HCT116 (cell line): Measurements from ENCODE around the gene FAM222B. TPM values are rescaled to one million over a fixed set of nuclear protein-coding genes. Genes with fewer than 3 reads are reported as not detected.

ENCODE experiments used
- ATAC-seq: fragments of 200-7000 bp; cut with Tn5 transposase; 2 replicates; pipeline ENCODE4 v1.9.1; 2020; ENCODE audit warnings: mild to moderate bottlenecking, moderate library complexity
- BruUV-seq: library from RNA; stranded (reverse); fragments of 400-500 nt; replicated peaks from 2 replicates; lab custom pipeline; 2021; lab: Mats Ljungman, UMichigan
- CTCF ChIA-PET: fragments of 300-600 bp; sonication (Branson Sonifier 250); formaldehyde crosslinking; loops from one replicate; lab custom pipeline; 2021; ENCODE audit warnings: antibody characterized with exemption; lab: Charles Lee
- POLR2A ChIA-PET: fragments of 300-600, 350-600 bp; sonication (Branson Sonifier 250); formaldehyde crosslinking; loops from one replicate; lab custom pipeline; 2021; ENCODE audit warnings: antibody characterized with exemption; lab: Charles Lee
- RAD21 ChIA-PET, 2 experiments: fragments of 300-600 bp; sonication (Branson Sonifier 250); formaldehyde crosslinking; loops; one replicate each; lab custom pipeline; 2023; ENCODE audit warnings: low total read pairs in 2 of 2; ENCODE audit not compliant: uncharacterized antibody in 2 of 2, unreplicated experiment in 2 of 2, low non-redundant PET in 1 of 2; lab: Charles Lee
- DNase-seq: peaks from one replicate; pipeline ENCODE4 v3.0.0-alpha.2; 2010; ENCODE audit warnings: low read depth, low spot score
- H2AFZ ChIP-seq: fragments of 200-600 bp; shearing (Covaris generic), sonication (generic); 2 replicates; pipeline ENCODE4 v1.6.1; 2017; ENCODE audit warnings: low read depth, mixed run types, mixed read lengths, antibody characterized with exemption, low read length; ENCODE audit not compliant: poor library complexity, severe bottlenecking
- H3K27ac ChIP-seq: 2 replicates; pipeline ENCODE4 v1.5.1; 2012; ENCODE audit warnings: low read depth, low read length
- H3K27me3 ChIP-seq: fragments of 200-600 bp; sonication (generic); 2 replicates; pipeline ENCODE4 v1.6.1; 2016; ENCODE audit warnings: mixed run types, low read length, mixed read lengths; ENCODE audit not compliant: insufficient read depth
- H3K36me3 ChIP-seq, 2 experiments: fragments of 200-500 bp in 1 of 2; fragments of 200-600 bp in 1 of 2; sonication (Bioruptor generic) in 1 of 2; sonication (generic) in 1 of 2; 2 replicates each; pipeline versions ENCODE4 v1.5.1 to v1.6.1; 2014 to 2016; ENCODE audit warnings: low read length in 2 of 2, inconsistent platforms in 1 of 2, mixed read lengths in 1 of 2, mixed run types in 1 of 2; ENCODE audit not compliant: insufficient read depth in 2 of 2, control insufficient read depth in 1 of 2
- H3K4me1 ChIP-seq, 2 experiments: fragments of 200-600 bp in 1 of 2; sonication (generic) in 1 of 2; 2 replicates each; pipeline versions ENCODE4 v1.5.1 to v1.6.1; 2012 to 2017; ENCODE audit warnings: low read length in 2 of 2, inconsistent platforms in 1 of 2, mild to moderate bottlenecking in 1 of 2, mixed read lengths in 1 of 2, mixed run types in 1 of 2, moderate library complexity in 1 of 2; ENCODE audit not compliant: insufficient read depth in 2 of 2, control insufficient read depth in 1 of 2
- H3K4me2 ChIP-seq: fragments of 200-600 bp; sonication (generic); 2 replicates; pipeline ENCODE4 v1.6.1; 2017; ENCODE audit warnings: mixed run types, low read length, mixed read lengths
- H3K4me3 ChIP-seq, 2 experiments: fragments of 200-600 bp in 1 of 2; sonication (generic) in 1 of 2; replicated peaks in 1 of 2; 2 replicates each; pipeline ENCODE4 v1.5.1; 2011 to 2016; ENCODE audit warnings: low read length in 2 of 2, control low read depth in 1 of 2, low read depth in 1 of 2, mild to moderate bottlenecking in 1 of 2, mixed read lengths in 1 of 2, mixed run types in 1 of 2
- H3K79me2 ChIP-seq: fragments of 200-600 bp; sonication (generic); 2 replicates; pipeline ENCODE4 v1.6.1; 2017; ENCODE audit warnings: mild to moderate bottlenecking, mixed run types, low read length, moderate library complexity, mixed read lengths; ENCODE audit not compliant: insufficient read depth
- H3K9ac ChIP-seq: fragments of 200-600 bp; sonication (generic); 2 replicates; pipeline ENCODE4 v1.6.1; 2016; ENCODE audit warnings: low read length, mixed read lengths
- H3K9me2 ChIP-seq: fragments of 200-600 bp; sonication (generic), shearing (Covaris generic); 2 replicates; pipeline ENCODE4 v1.6.1; 2017; ENCODE audit warnings: mixed run types, mild to moderate bottlenecking, moderate library complexity; ENCODE audit not compliant: insufficient read depth
- H3K9me3 ChIP-seq, 2 experiments: fragments of 200-500 bp in 1 of 2; fragments of 200-600 bp in 1 of 2; sonication (Bioruptor generic) in 1 of 2; sonication (generic) in 1 of 2; 2 replicates each; pipeline ENCODE4 v1.6.1; 2014 to 2017; ENCODE audit warnings: low read length in 2 of 2, mixed read lengths in 2 of 2, inconsistent platforms in 1 of 2, low read depth in 1 of 2, mild to moderate bottlenecking in 1 of 2, mixed run types in 1 of 2, moderate library complexity in 1 of 2; ENCODE audit not compliant: control insufficient read depth in 1 of 2, insufficient read depth in 1 of 2
- H4K20me1 ChIP-seq: fragments of 200-600 bp; sonication (generic), shearing (Covaris generic); 2 replicates; pipeline ENCODE4 v1.6.1; 2017; ENCODE audit warnings: mixed run types, mild to moderate bottlenecking, moderate library complexity; ENCODE audit not compliant: insufficient read depth
- ATF3 ChIP-seq: IDR thresholded peaks from 2 replicates; pipeline ENCODE4 v1.6.1; 2012
- CBX3 ChIP-seq: IDR thresholded peaks from 2 replicates; pipeline ENCODE4 v1.6.1; 2012; ENCODE audit warnings: low read depth
- EGR1 ChIP-seq: IDR thresholded peaks from 2 replicates; pipeline ENCODE4 v1.6.1; 2012; ENCODE audit warnings: low read depth
- ELF1 ChIP-seq: IDR thresholded peaks from 2 replicates; pipeline ENCODE4 v1.6.1; 2012; ENCODE audit warnings: low read depth, borderline replicate concordance
- EZH2 ChIP-seq: fragments of 200-600 bp; sonication (generic); IDR thresholded peaks from 2 replicates; pipeline ENCODE4 v1.6.1; 2017; ENCODE audit warnings: antibody characterized with exemption, mixed run types
- EZH2phosphoT487 ChIP-seq: fragments of 200-600 bp; IDR thresholded peaks from 2 replicates; pipeline ENCODE4 v1.6.1; 2018; ENCODE audit warnings: antibody characterized with exemption, borderline replicate concordance
- FOSL1 ChIP-seq: IDR thresholded peaks from 2 replicates; pipeline ENCODE4 v1.6.1; 2012; ENCODE audit warnings: low read depth
- JUND ChIP-seq: IDR thresholded peaks from 2 replicates; pipeline ENCODE4 v1.6.1; 2012
- MAX ChIP-seq: IDR thresholded peaks from 2 replicates; pipeline ENCODE4 v1.6.1; 2012
- POLR2A ChIP-seq: IDR thresholded peaks from 2 replicates; pipeline ENCODE4 v1.7.0; 2011; ENCODE audit warnings: borderline replicate concordance; ENCODE audit not compliant: insufficient read depth, insufficient read length; ENCODE audit errors: extremely low read depth
- POLR2AphosphoS5 ChIP-seq: IDR thresholded peaks from 2 replicates; pipeline ENCODE4 v1.6.1; 2011; ENCODE audit warnings: mild to moderate bottlenecking, low read depth, low read length, moderate library complexity
- RAD21 ChIP-seq: IDR thresholded peaks from 2 replicates; pipeline ENCODE4 v1.6.1; 2012; ENCODE audit warnings: low read depth, mild to moderate bottlenecking
- REST ChIP-seq: IDR thresholded peaks from 2 replicates; pipeline ENCODE4 v1.6.1; 2012; ENCODE audit warnings: low read depth
- SIN3A ChIP-seq: IDR thresholded peaks from 2 replicates; pipeline ENCODE4 v1.6.1; 2012; ENCODE audit warnings: low read depth
- SRF ChIP-seq: IDR thresholded peaks from 2 replicates; pipeline ENCODE4 v1.6.1; 2012; ENCODE audit warnings: low read depth
- YY1 ChIP-seq: IDR thresholded peaks from 2 replicates; pipeline ENCODE4 v1.6.1; 2011; ENCODE audit warnings: low read length, low read depth, moderate library complexity, mild to moderate bottlenecking; ENCODE audit not compliant: insufficient replicate concordance; ENCODE audit errors: extremely low read depth
- ZBTB33 ChIP-seq: IDR thresholded peaks from 2 replicates; pipeline ENCODE4 v1.6.1; 2011; ENCODE audit warnings: mild to moderate bottlenecking, low read length, moderate library complexity; ENCODE audit not compliant: insufficient replicate concordance; ENCODE audit errors: extremely low read depth
- ZFX ChIP-seq: fragments of 450-650 bp; IDR thresholded peaks from 2 replicates; pipeline ENCODE4 v1.6.1; 2017
- ZNF274 ChIP-seq: fragments of 200-500 bp; sonication (Bioruptor generic); IDR thresholded peaks from 2 replicates; pipeline ENCODE4 v1.6.1; 2014; ENCODE audit warnings: mild to moderate bottlenecking, low read depth, low read length, inconsistent platforms
- intact Hi-C: fragments of 100-400 bp; cut with micrococcal nuclease; formaldehyde crosslinking; loops from 2 replicates; pipeline ENCODE4 v1.10.0; 2022
- total RNA-seq: library from RNA; stranded (reverse); gene quantifications from one replicate; pipeline ENCODE4 v1.2.1, GENCODE V29; 2021; ENCODE audit not compliant: unreplicated experiment

The FAM222B gene
- total RNA-seq, 1 experiment from 2014 or later: 22.7 TPM

GRCh38 chr17:28729950-28730330 is 112.7 kb downstream of the FAM222B start:
- H3K9me3 ChIP-seq: no peaks in the 10 kb centered on the region
- BruUV-seq: no TSS peak
- ATAC-seq (no peak), DNase-seq (no peak)
- 0 out of 2 replicates have a peak, but pooled peaks cover 4% of the 10 kb centered on the region for H4K20me1 ChIP-seq
- CTCF ChIA-PET: interaction anchor here (0.7 to 5.2 kb wide), 3 partner anchors 18 to 895 kb away, joined by 3 to 207 read pairs (median 40); partner anchors contain the start of gene TRAF4
- H3K4me1 ChIP-seq: peaks cover 22 to 49% of the 10 kb centered on the region in 2 experiments
- peak overlapping the region; percentile 89 for H3K27ac ChIP-seq
- POLR2A ChIA-PET: interaction anchor here (2.5 to 5.4 kb wide), 2 partner anchors 10 to 18 kb away, joined by 34 to 149 read pairs; partner anchors contain the start of genes RPL23A and TRAF4
- no peak overlapping the region for H2AFZ ChIP-seq
- H3K27me3 ChIP-seq: no peaks in the 10 kb centered on the region
- no peaks in the 10 kb centered on the region for H3K36me3 ChIP-seq
- no peaks in the 10 kb centered on the region; the same call in 1 of the 2 replicates for H3K79me2 ChIP-seq
- H3K4me3 ChIP-seq: no peak overlapping the region
- no peaks in the 10 kb centered on the region for H3K9me2 ChIP-seq
- 0 out of 2 replicates have a peak overlapping the region, but pooled peaks have one; percentile 99 for H3K4me2 ChIP-seq
- intact Hi-C loops: loop anchor here (5.0 kb wide), 1 partner anchor 382 kb away; no protein-coding TSS in a partner anchor
- RAD21 ChIA-PET: no interaction called here
- no peak overlapping the region for H3K9ac ChIP-seq
- no peak for TF ChIP-seq SRF
- TF ChIP-seq POLR2AphosphoS5: no peak
- no peak for TF ChIP-seq REST
- no peak for TF ChIP-seq POLR2A
- no peak for TF ChIP-seq EZH2phosphoT487
- no peak for TF ChIP-seq SIN3A
- TF ChIP-seq MAX: no peak
- TF ChIP-seq CBX3: no peak
- no peak for TF ChIP-seq RAD21
- TF ChIP-seq ATF3: no peak
- TF ChIP-seq ZFX: no peak
- no peak for TF ChIP-seq ZBTB33
- TF ChIP-seq ELF1: no peak
- no peak for TF ChIP-seq EGR1
- TF ChIP-seq FOSL1: no peak
- TF ChIP-seq ZNF274: no peak
- TF ChIP-seq JUND: no peak
- no peak for TF ChIP-seq EZH2
- no peak for TF ChIP-seq YY1
